Astrocyte (in vitro differentiated cells and primary cell): ENCODE results near the gene STARD3NL. TPM values are rescaled to one million over a fixed set of nuclear protein-coding genes. Genes with fewer than 3 reads are reported as not detected.
"Not testable (repeated sequence)": the region's sequence is repeated elsewhere in the genome, so short reads cannot be mapped to it uniquely, and the experiment has no call there.

Experiments used
- DNase-seq: peaks from one replicate; pipeline ENCODE4 v3.0.0-alpha.2; 2010; ENCODE audit warnings: low read depth
- FAIRE-seq: peaks from 2 replicates; lab custom pipeline; 2011; peaks lifted over from hg19 to GRCh38; lab: Jason Lieb, UNC
- H2AFZ ChIP-seq: 2 replicates; pipeline ENCODE4 v1.6.0; 2012; ENCODE audit warnings: low read depth, low read length, inconsistent platforms
- H3K27ac ChIP-seq: 2 replicates; pipeline ENCODE4 v1.5.1; 2011; ENCODE audit warnings: low read depth, low read length, inconsistent platforms
- H3K27me3 ChIP-seq: 2 replicates; pipeline ENCODE4 v1.6.0; 2011; ENCODE audit warnings: low read length, inconsistent platforms; ENCODE audit not compliant: insufficient read depth
- H3K36me3 ChIP-seq: 2 replicates; pipeline ENCODE4 v1.5.1; 2011; ENCODE audit warnings: low read length, inconsistent platforms; ENCODE audit not compliant: insufficient read depth
- H3K4me1 ChIP-seq: 2 replicates; pipeline ENCODE4 v1.5.1; 2011; ENCODE audit warnings: low read length, inconsistent platforms; ENCODE audit not compliant: insufficient read depth
- H3K4me2 ChIP-seq: 2 replicates; pipeline ENCODE4 v1.6.0; 2012; ENCODE audit warnings: low read length, inconsistent platforms
- H3K4me3 ChIP-seq: 2 replicates; pipeline ENCODE4 v1.5.1; 2011; ENCODE audit warnings: low read depth, mild to moderate bottlenecking, low read length, inconsistent platforms; ENCODE audit not compliant: insufficient read depth
- H3K79me2 ChIP-seq: 2 replicates; pipeline ENCODE4 v1.6.0; 2012; ENCODE audit warnings: mild to moderate bottlenecking, low read length, inconsistent platforms; ENCODE audit not compliant: insufficient read depth
- H3K9ac ChIP-seq: 2 replicates; pipeline ENCODE4 v1.6.0; 2012; ENCODE audit warnings: mild to moderate bottlenecking, low read length, inconsistent platforms
- H3K9me3 ChIP-seq: 2 replicates; pipeline ENCODE4 v1.5.1; 2012; ENCODE audit warnings: low read depth, mild to moderate bottlenecking, low read length, inconsistent platforms; ENCODE audit not compliant: insufficient read depth
- H4K20me1 ChIP-seq: 2 replicates; pipeline ENCODE4 v1.6.0; 2012; ENCODE audit warnings: low read length, inconsistent platforms; ENCODE audit not compliant: insufficient read depth
- H3K27ac Mint-ChIP-seq: one replicate; pipeline ENCODE4 v1.8.0; 2021; ENCODE audit warnings: mild to moderate bottlenecking, mixed read lengths; ENCODE audit not compliant: unreplicated experiment
- H3K27me3 Mint-ChIP-seq: one replicate; pipeline ENCODE4 v1.8.0; 2021; ENCODE audit warnings: low read depth, mixed read lengths; ENCODE audit not compliant: unreplicated experiment
- H3K36me3 Mint-ChIP-seq: one replicate; pipeline ENCODE4 v1.8.0; 2021; ENCODE audit warnings: low read depth, mixed read lengths; ENCODE audit not compliant: unreplicated experiment
- H3K4me1 Mint-ChIP-seq: one replicate; pipeline ENCODE4 v1.8.0; 2021; ENCODE audit warnings: low read depth, mixed read lengths; ENCODE audit not compliant: unreplicated experiment
- H3K4me3 Mint-ChIP-seq: one replicate; pipeline ENCODE4 v1.8.0; 2021; ENCODE audit warnings: mild to moderate bottlenecking, moderate library complexity, mixed read lengths; ENCODE audit not compliant: unreplicated experiment
- H3K9me3 Mint-ChIP-seq: one replicate; pipeline ENCODE4 v1.8.0; 2021; ENCODE audit warnings: mild to moderate bottlenecking, mixed read lengths; ENCODE audit not compliant: unreplicated experiment
- total RNA-seq: library from RNA; stranded (reverse); gene quantifications from 2 replicates; pipeline ENCODE4 v1.2.1, GENCODE V29; 2021
- TF ChIP-seq, protein P1 (sequence below): IDR thresholded peaks from 2 replicates; pipeline ENCODE4 v1.5.1; 2011; ENCODE audit warnings: low read depth, mild to moderate bottlenecking, inconsistent platforms, low read length, moderate library complexity; ENCODE audit not compliant: insufficient read depth

STARD3NL gene
- total RNA-seq, 1 donor from 2014 or later, result 85.8 TPM

DNA sequence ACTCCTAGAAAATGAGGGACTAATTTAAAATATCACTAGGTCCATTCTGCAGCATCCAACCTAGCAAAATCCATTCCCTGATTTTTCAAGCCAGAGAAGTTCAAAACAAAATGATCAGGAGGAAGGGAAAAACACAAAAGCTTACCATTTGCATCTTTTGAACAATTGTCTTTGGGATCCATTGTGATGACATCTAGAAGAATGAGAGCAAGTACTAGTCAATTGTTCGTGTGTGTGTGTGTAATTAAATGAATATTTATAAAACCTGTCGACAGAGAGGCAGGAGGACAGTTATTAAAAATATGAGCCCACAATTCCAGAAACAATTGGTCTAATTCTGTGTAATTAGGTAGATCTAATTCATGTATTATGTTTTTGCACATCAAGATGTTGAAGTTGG, 84.0 kb downstream of the STARD3NL start:
- not testable (repeated sequence) for H3K27me3 ChIP-seq, H3K79me2 ChIP-seq, H3K36me3 Mint-ChIP-seq, H3K4me1 ChIP-seq, H3K27ac ChIP-seq, H3K4me1 Mint-ChIP-seq, H3K4me2 ChIP-seq, H3K4me3 ChIP-seq, H3K4me3 Mint-ChIP-seq, H2AFZ ChIP-seq, H3K27me3 Mint-ChIP-seq, H3K36me3 ChIP-seq, H3K9me3 ChIP-seq, H3K27ac Mint-ChIP-seq, H4K20me1 ChIP-seq, H3K9ac ChIP-seq, DNase-seq, H3K9me3 Mint-ChIP-seq, FAIRE-seq

- H3K36me3 Mint-ChIP-seq, result no peaks in the 10 kb centered on the region
- H3K27ac Mint-ChIP-seq, result no peak overlapping the region
- Histone ChIP-seq H3K4me1 (no peaks in the 10 kb centered on the region), H3K27me3 (no peaks in the 10 kb centered on the region), H3K36me3 (no peaks in the 10 kb centered on the region), H3K4me3 (no peak overlapping the region), H4K20me1 (no peaks in the 10 kb centered on the region), H3K9me3 (no peaks in the 10 kb centered on the region), H2AFZ (no peak overlapping the region), H3K9ac (no peak overlapping the region), H3K27ac (no peak overlapping the region), H3K79me2 (no peaks in the 10 kb centered on the region), H3K4me2 (no peak overlapping the region)
- TF ChIP-seq, protein P1, sequence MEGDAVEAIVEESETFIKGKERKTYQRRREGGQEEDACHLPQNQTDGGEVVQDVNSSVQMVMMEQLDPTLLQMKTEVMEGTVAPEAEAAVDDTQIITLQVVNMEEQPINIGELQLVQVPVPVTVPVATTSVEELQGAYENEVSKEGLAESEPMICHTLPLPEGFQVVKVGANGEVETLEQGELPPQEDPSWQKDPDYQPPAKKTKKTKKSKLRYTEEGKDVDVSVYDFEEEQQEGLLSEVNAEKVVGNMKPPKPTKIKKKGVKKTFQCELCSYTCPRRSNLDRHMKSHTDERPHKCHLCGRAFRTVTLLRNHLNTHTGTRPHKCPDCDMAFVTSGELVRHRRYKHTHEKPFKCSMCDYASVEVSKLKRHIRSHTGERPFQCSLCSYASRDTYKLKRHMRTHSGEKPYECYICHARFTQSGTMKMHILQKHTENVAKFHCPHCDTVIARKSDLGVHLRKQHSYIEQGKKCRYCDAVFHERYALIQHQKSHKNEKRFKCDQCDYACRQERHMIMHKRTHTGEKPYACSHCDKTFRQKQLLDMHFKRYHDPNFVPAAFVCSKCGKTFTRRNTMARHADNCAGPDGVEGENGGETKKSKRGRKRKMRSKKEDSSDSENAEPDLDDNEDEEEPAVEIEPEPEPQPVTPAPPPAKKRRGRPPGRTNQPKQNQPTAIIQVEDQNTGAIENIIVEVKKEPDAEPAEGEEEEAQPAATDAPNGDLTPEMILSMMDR, result no peak
- no peaks in the 10 kb centered on the region for H3K4me1 Mint-ChIP-seq
- no peaks in the 10 kb centered on the region for H3K27me3 Mint-ChIP-seq
- no peak overlapping the region for H3K4me3 Mint-ChIP-seq
- no peak for FAIRE-seq
- no peak for DNase-seq
- H3K9me3 Mint-ChIP-seq, result no peaks in the 10 kb centered on the region
Observed at GRCh38 chr7:38262545-38262944, 84.5 kb downstream of the STARD3NL start.

DNA sequence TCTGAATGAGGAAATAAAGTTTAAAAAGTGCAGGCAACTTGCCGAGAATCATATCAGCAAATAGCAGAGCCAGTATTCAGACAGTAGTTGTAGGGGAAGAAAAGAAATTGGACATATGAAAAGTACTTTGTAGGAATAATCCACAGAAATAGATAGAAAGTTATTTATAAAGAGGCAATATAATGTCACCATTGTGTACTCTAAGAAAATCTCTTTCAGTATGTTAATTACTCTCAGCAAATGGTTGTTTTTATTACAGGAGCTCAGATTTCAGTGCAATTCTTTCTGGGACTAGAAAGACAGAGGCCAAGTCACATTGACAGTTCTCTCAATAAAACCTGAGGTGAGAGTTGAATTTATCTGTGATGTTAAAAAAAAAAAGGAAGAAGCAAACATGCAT, 85.2 kb downstream of the STARD3NL start:
- not testable (repeated sequence) for H3K9ac ChIP-seq, H3K4me2 ChIP-seq, H3K27ac ChIP-seq, H3K79me2 ChIP-seq, H3K36me3 Mint-ChIP-seq, DNase-seq, H3K4me3 ChIP-seq, H3K27me3 Mint-ChIP-seq, H4K20me1 ChIP-seq, H3K27ac Mint-ChIP-seq, H3K4me1 ChIP-seq, H3K9me3 ChIP-seq, H3K27me3 ChIP-seq, H3K9me3 Mint-ChIP-seq, H3K36me3 ChIP-seq, FAIRE-seq, H2AFZ ChIP-seq, H3K4me1 Mint-ChIP-seq, H3K4me3 Mint-ChIP-seq

DNA sequence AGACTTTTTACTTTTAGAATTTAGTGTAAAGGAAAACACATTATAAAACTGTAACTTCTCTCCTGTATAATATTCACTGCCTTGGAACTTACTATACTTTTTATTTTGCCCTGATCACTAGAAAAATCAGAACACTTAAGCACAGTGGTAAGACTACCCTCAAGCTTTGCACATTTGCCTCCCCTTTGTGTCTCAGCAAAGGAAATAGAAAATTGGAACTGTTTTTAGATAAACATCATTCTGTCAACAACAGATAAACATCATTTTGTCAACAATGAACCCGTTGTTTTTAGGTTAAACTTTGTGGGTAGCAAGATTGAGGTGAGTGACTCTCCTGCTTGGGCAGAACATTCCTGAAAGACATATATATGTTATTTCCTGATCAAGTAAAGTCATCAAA, 86.6 kb downstream of the STARD3NL start:
- H3K79me2 ChIP-seq, H3K4me3 ChIP-seq, H3K4me1 Mint-ChIP-seq, H3K27me3 ChIP-seq, H3K27ac Mint-ChIP-seq, H3K4me2 ChIP-seq, H3K9me3 ChIP-seq, H3K9ac ChIP-seq, H3K27me3 Mint-ChIP-seq, H2AFZ ChIP-seq, H3K36me3 Mint-ChIP-seq, H3K27ac ChIP-seq, FAIRE-seq, H3K36me3 ChIP-seq, H3K4me1 ChIP-seq, DNase-seq, H3K9me3 Mint-ChIP-seq, H4K20me1 ChIP-seq, H3K4me3 Mint-ChIP-seq: not testable (repeated sequence)

DNA sequence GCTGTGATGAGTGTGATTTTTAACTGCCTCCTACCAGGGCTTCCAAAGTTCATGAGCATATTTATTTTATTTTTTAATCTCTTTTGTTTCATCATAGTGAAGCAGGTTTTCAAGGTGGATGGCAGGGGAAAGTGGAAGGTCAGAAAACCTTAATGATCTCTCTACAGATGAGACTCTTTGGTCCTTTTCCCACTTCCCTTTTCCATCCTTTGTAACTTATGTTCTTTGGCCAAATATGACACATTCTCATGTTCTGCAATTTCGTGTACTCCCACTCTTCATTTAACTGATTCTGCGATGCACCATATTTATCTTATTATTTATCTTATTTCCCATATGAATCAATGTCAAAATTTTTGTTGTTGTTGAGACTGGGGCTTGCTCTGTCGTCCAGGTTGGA, 87.9 kb downstream of the STARD3NL start:
- not testable (repeated sequence) for H2AFZ ChIP-seq, FAIRE-seq

More for the DNA sequence above, 87.9 kb downstream of the STARD3NL start:
- H3K36me3 Mint-ChIP-seq, H3K4me1 Mint-ChIP-seq, H4K20me1 ChIP-seq, H3K4me3 Mint-ChIP-seq, H3K27me3 Mint-ChIP-seq, H3K9ac ChIP-seq, H3K9me3 Mint-ChIP-seq, H3K79me2 ChIP-seq, H3K27me3 ChIP-seq, H3K27ac ChIP-seq, H3K4me2 ChIP-seq, H3K4me3 ChIP-seq, H3K36me3 ChIP-seq, H3K9me3 ChIP-seq, H3K4me1 ChIP-seq, DNase-seq, H3K27ac Mint-ChIP-seq: not testable (repeated sequence)
